Prostate gland (tissue), 2 donors: Measurements from ENCODE around the gene SMG6. TPM values are rescaled to one million over a fixed set of nuclear protein-coding genes. Genes with fewer than 3 reads are reported as not detected.
A peak's percentile ranks its signal among the peaks of the same experiment; 100 is the strongest.

ENCODE experiments used
- DNase-seq: peaks from one replicate; pipeline ENCODE4 v3.0.0-alpha.2; 2019; ENCODE audit warnings: low spot score
- H3K27ac ChIP-seq, 2 donors: fragments of 200-600 bp; sonication (generic); 2 replicates each; pipeline ENCODE4 v1.5.1; 2017 to 2019
- H3K27me3 ChIP-seq: fragments of 200-600 bp; sonication (generic); replicated peaks from 2 replicates; pipeline ENCODE4 v1.5.1; 2019; ENCODE audit not compliant: insufficient read depth
- H3K36me3 ChIP-seq, 2 donors: fragments of 200-600 bp; sonication (generic); 1 replicate in 1 of 2; 2 replicates in 1 of 2; pipeline versions ENCODE4 v1.5.1 to v1.8.1; 2017 to 2019
- H3K4me1 ChIP-seq: fragments of 200-600 bp; sonication (generic); replicated peaks from 2 replicates; pipeline ENCODE4 v1.5.1; 2019
- H3K4me3 ChIP-seq, 2 donors: fragments of 200-600 bp; sonication (generic); 2 replicates each; pipeline ENCODE4 v1.5.1; 2017 to 2019
- H3K9me3 ChIP-seq: fragments of 200-600 bp; sonication (generic); 2 replicates; pipeline ENCODE4 v1.5.1; 2017
- CTCF ChIP-seq, 4 experiments: fragments of 200-600 bp in 2 of 4; fragments of 450-650 bp in 2 of 4; sonication (generic) in 2 of 4; IDR thresholded peaks; 1 replicate in 3 of 4; 2 replicates in 1 of 4; pipeline ENCODE4 v1.5.1; 2016 to 2019; ENCODE audit warnings: antibody characterized with exemption in 4 of 4, mild to moderate bottlenecking in 2 of 4, moderate library complexity in 2 of 4
- POLR2A ChIP-seq: fragments of 450-650 bp; IDR thresholded peaks from one replicate; pipeline ENCODE4 v1.6.1; 2016; ENCODE audit warnings: antibody characterized with exemption, mild to moderate bottlenecking
- POLR2AphosphoS5 ChIP-seq: sonication (generic); formaldehyde crosslinking; IDR thresholded peaks from one replicate; pipeline ENCODE4 v1.6.1; 2017; ENCODE audit warnings: antibody characterized with exemption
- WGBS: methylation state at CpG from one replicate; pipeline ENCODE4 v1.1.5; 2018; 5-methylcytosine and 5-hydroxymethylcytosine counted together
- intact Hi-C: fragments of 100-400 bp; cut with DNase I; formaldehyde crosslinking; loops from one replicate; pipeline ENCODE4 v1.14.2; 2022
- total RNA-seq, 2 donors: library from RNA; depleted of rRNA; stranded (reverse); fragments of >200 nt; gene quantifications; one replicate each; pipeline ENCODE4 v1.1.0, GENCODE V29; 2016

SMG6 gene
- total RNA-seq, 2 donors from 2014 or later = 23.8 to 56.0 TPM

- DNase-seq = no peak
- Histone ChIP-seq H3K27ac (peak overlapping the region; percentile 41 to 44), H3K9me3 (no peaks in the 10 kb centered on the region), H3K27me3 (no peaks in the 10 kb centered on the region), H3K4me1 (peaks cover 5% of the 10 kb centered on the region), H3K4me3 (no peak overlapping the region), H3K36me3 (no peaks in the 10 kb centered on the region)
- intact Hi-C loops = loop anchor here (2.0 kb wide), 1 partner anchor 179 kb away; no protein-coding TSS in a partner anchor
- TF ChIP-seq POLR2A = no peak
- no peak for TF ChIP-seq POLR2AphosphoS5
- TF ChIP-seq CTCF (IDR thresholded peaks at IDR 0.05) = no peak
- WGBS = 34% methylated on average over 3 of the region's 3 CpGs
These were observed 65.6 kb downstream of the SMG6 start for GRCh38 chr17:2237950-2238349.

GRCh38 chr17:2237521-2237921 is 66.1 kb downstream of the SMG6 start:
- Histone ChIP-seq H3K27ac (peak overlapping the region; percentile 41 to 44), H3K36me3 (no peaks in the 10 kb centered on the region), H3K9me3 (no peaks in the 10 kb centered on the region), H3K4me3 (no peak overlapping the region), H3K4me1 (peaks cover 5% of the 10 kb centered on the region), H3K27me3 (no peaks in the 10 kb centered on the region)
- WGBS = 41% methylated on average over 5 of the region's 5 CpGs
- no peak for TF ChIP-seq CTCF (IDR thresholded peaks at IDR 0.05)
- no peak for TF ChIP-seq POLR2AphosphoS5
- no peak for TF ChIP-seq POLR2A
- intact Hi-C loops = no loop called here
- no peak for DNase-seq

- peak overlapping the region in 1 of 2 donors; percentile 5 for H3K27ac ChIP-seq
- DNase-seq = no peak
- no peaks in the 10 kb centered on the region for H3K9me3 ChIP-seq
- H3K4me3 ChIP-seq = no peak overlapping the region
- no peaks in the 10 kb centered on the region for H3K27me3 ChIP-seq
- TF ChIP-seq POLR2A (no peak), CTCF (IDR thresholded peaks at IDR 0.05) (no peak), POLR2AphosphoS5 (no peak)
- no peaks in the 10 kb centered on the region for H3K36me3 ChIP-seq
- H3K4me1 ChIP-seq = peaks cover 5% of the 10 kb centered on the region
- intact Hi-C loops = no loop called here
- 85% methylated on average over 6 of the region's 6 CpGs for WGBS
These were observed 67.7 kb downstream of the SMG6 start for GRCh38 chr17:2235792-2236366.

- Histone ChIP-seq H3K27me3 (no peaks in the 10 kb centered on the region), H3K36me3 (no peaks in the 10 kb centered on the region), H3K9me3 (no peaks in the 10 kb centered on the region), H3K27ac (peak overlapping the region in 1 of 2 donors; percentile 5), H3K4me3 (no peak overlapping the region), H3K4me1 (peaks cover 5% of the 10 kb centered on the region)
- intact Hi-C loops = no loop called here
- WGBS = 80% methylated on average over 4 of the region's 4 CpGs
- TF ChIP-seq POLR2A (no peak), POLR2AphosphoS5 (no peak), CTCF (IDR thresholded peaks at IDR 0.05) (no peak)
- no peak for DNase-seq
These were observed 68.3 kb downstream of the SMG6 start for GRCh38 chr17:2235265-2235664.

GRCh38 chr17:2233441-2233947 is 70.1 kb downstream of the SMG6 start:
- Histone ChIP-seq H3K36me3 (no peaks in the 10 kb centered on the region), H3K4me3 (no peak overlapping the region), H3K4me1 (peaks cover 5% of the 10 kb centered on the region), H3K27ac (peak overlapping the region; percentile 19 to 39), H3K9me3 (no peaks in the 10 kb centered on the region), H3K27me3 (no peaks in the 10 kb centered on the region)
- 54% methylated on average over 7 of the region's 8 CpGs for WGBS
- TF ChIP-seq POLR2A (no peak), POLR2AphosphoS5 (no peak), CTCF (IDR thresholded peaks at IDR 0.05) (no peak)
- intact Hi-C loops = loop anchor here (5.0 kb wide), 1 partner anchor 136 kb away; no protein-coding TSS in a partner anchor
- DNase-seq = no peak
